WTC11 (cell line): ENCODE results near the gene SNX6. TPM values are rescaled to one million over a fixed set of nuclear protein-coding genes. Genes with fewer than 3 reads are reported as not detected.

Experiments used
- ATAC-seq: fragments of 200-7000 bp; cut with Tn5 transposase; 2 replicates; pipeline ENCODE4 v1.10.0; 2021; ENCODE audit warnings: mild to moderate bottlenecking, moderate library complexity
- CTCF ChIA-PET: fragments of 300-600 bp; sonication (Branson Sonifier 250); formaldehyde crosslinking; loops from one replicate; lab custom pipeline; 2021; ENCODE audit warnings: antibody characterized with exemption; lab: Charles Lee
- POLR2A ChIA-PET: fragments of 350-600 bp; sonication (Branson Sonifier 250); formaldehyde crosslinking; loops from one replicate; lab custom pipeline; 2021; ENCODE audit warnings: antibody characterized with exemption; lab: Charles Lee
- DNase-seq: peaks from one replicate; pipeline ENCODE4 v3.0.0; 2021; ENCODE audit warnings: low spot score
- H3K27ac Mint-ChIP-seq: 2 replicates; pipeline ENCODE4 v1.8.0; 2021; ENCODE audit warnings: mixed read lengths
- H3K27me3 Mint-ChIP-seq: 2 replicates; pipeline ENCODE4 v1.8.0; 2021; ENCODE audit warnings: low read depth, mild to moderate bottlenecking, moderate library complexity, mixed read lengths
- H3K36me3 Mint-ChIP-seq: 2 replicates; pipeline ENCODE4 v1.8.0; 2021; ENCODE audit warnings: mixed read lengths
- H3K4me1 Mint-ChIP-seq: 2 replicates; pipeline ENCODE4 v1.8.0; 2022; ENCODE audit warnings: mixed read lengths
- H3K4me3 Mint-ChIP-seq: 2 replicates; pipeline ENCODE4 v1.8.0; 2021; ENCODE audit warnings: mild to moderate bottlenecking, moderate library complexity, mixed read lengths
- H3K9me3 Mint-ChIP-seq: 2 replicates; pipeline ENCODE4 v1.8.0; 2021; ENCODE audit warnings: mixed read lengths
- CREM ChIP-seq: sonication (generic); formaldehyde crosslinking; IDR thresholded peaks from 2 replicates; pipeline ENCODE4 v1.8.1; 2022; ENCODE audit warnings: mild to moderate bottlenecking, missing genetic modification reagents, moderate library complexity
- IRF2 ChIP-seq: sonication (generic); formaldehyde crosslinking; IDR thresholded peaks from 2 replicates; pipeline ENCODE4 v1.8.0; 2022; ENCODE audit warnings: low read depth, missing genetic modification reagents, borderline replicate concordance
- NFE2L1 ChIP-seq: sonication (generic); formaldehyde crosslinking; IDR thresholded peaks from 2 replicates; pipeline ENCODE4 v1.8.1; 2023; ENCODE audit warnings: missing genetic modification reagents
- NR1H2 ChIP-seq: sonication (generic); formaldehyde crosslinking; IDR thresholded peaks from 2 replicates; pipeline ENCODE4 v1.9.0; 2021; ENCODE audit warnings: mild to moderate bottlenecking, moderate library complexity, missing genetic modification reagents
- ZNF219 ChIP-seq: sonication (generic); formaldehyde crosslinking; IDR thresholded peaks from 2 replicates; pipeline ENCODE4 v1.8.0; 2023; ENCODE audit warnings: missing genetic modification reagents, mild to moderate bottlenecking, borderline replicate concordance
- ZNF232 ChIP-seq: sonication (generic); formaldehyde crosslinking; IDR thresholded peaks from 2 replicates; pipeline ENCODE4 v1.8.0; 2022; ENCODE audit warnings: mild to moderate bottlenecking, missing genetic modification reagents
- total RNA-seq: library from RNA; stranded (reverse); gene quantifications from 3 replicates; pipeline ENCODE4 v1.2.3, GENCODE V29; 2021
- TF ChIP-seq, protein P1 (sequence below): sonication (generic); formaldehyde crosslinking; conservative IDR thresholded peaks from 2 replicates; pipeline ENCODE4 v1.8.1; 2023; ENCODE audit warnings: mild to moderate bottlenecking, low read depth, missing genetic modification reagents, moderate library complexity
- TF ChIP-seq, protein P2 (sequence below): sonication (generic); formaldehyde crosslinking; IDR thresholded peaks from 2 replicates; pipeline ENCODE4 v1.8.1; 2023; ENCODE audit warnings: mild to moderate bottlenecking, missing genetic modification reagents, borderline replicate concordance
- TF ChIP-seq, protein P3 (sequence below): sonication (generic); formaldehyde crosslinking; IDR thresholded peaks from 2 replicates; pipeline ENCODE4 v1.8.1; 2023; ENCODE audit warnings: mild to moderate bottlenecking, missing genetic modification reagents
- TF ChIP-seq, protein P4 (sequence below): sonication (generic); formaldehyde crosslinking; IDR thresholded peaks from 2 replicates; pipeline ENCODE4 v1.8.1; 2022; ENCODE audit warnings: missing genetic modification reagents, borderline replicate concordance
- TF ChIP-seq, protein P5 (sequence below): sonication (generic); formaldehyde crosslinking; conservative IDR thresholded peaks from 2 replicates; pipeline ENCODE4 v1.8.1; 2022; ENCODE audit warnings: mild to moderate bottlenecking, missing genetic modification reagents
- TF ChIP-seq, protein P6 (sequence below): fragments of 250-450 bp; sonication (Bioruptor Pico); IDR thresholded peaks from 2 replicates; pipeline ENCODE4 v2.1.2; 2022; ENCODE audit warnings: mild to moderate bottlenecking, moderate library complexity
- TF ChIP-seq, protein P7 (sequence below): sonication (generic); formaldehyde crosslinking; IDR thresholded peaks from 2 replicates; pipeline ENCODE4 v1.8.0; 2023; ENCODE audit warnings: missing genetic modification reagents, mild to moderate bottlenecking, borderline replicate concordance
- TF ChIP-seq, protein P8 (sequence below): fragments of 250-450 bp; sonication (Bioruptor Pico); IDR thresholded peaks from 2 replicates; pipeline ENCODE4 v1.9.0; 2021; ENCODE audit warnings: mild to moderate bottlenecking, borderline replicate concordance

Gene SNX6
- total RNA-seq, 1 experiment from 2014 or later: 51.3 TPM

DNA sequence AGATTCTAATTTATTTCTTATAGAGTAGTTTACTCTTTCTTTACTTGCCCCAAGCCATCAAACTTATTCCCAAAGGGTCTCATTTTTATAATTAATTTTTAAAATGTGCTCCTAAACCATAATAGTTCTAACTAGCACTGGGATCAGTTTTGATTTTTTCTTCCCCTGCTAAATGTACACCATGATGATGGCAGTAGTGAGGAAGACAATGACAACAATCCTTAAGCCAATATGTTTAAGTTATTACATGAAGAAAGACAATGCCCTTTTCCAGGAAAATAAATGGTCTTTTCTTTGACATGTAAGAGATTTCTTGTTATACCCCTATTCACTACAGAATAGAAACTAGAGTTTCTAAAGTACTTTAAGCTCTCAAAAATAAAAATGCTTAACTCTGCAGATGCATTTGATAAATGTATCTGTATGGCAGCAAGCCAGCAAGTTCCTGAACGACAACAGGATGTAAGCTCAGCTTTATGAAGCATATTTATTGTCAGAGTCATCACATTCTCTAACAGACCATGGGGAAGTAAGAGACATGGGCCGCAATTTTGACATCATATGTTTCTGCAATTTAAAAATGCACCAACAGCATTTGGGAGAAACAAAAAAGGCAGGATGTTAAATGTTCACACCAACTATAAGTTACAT lies 36.0 kb upstream of the SNX6 start:
- Mint-ChIP-seq H3K9me3 (peaks cover 4% of the 10 kb centered on the region), H3K27me3 (no peaks in the 10 kb centered on the region), H3K4me1 (no peaks in the 10 kb centered on the region), H3K27ac (no peak overlapping the region), H3K4me3 (no peak overlapping the region), H3K36me3 (no peaks in the 10 kb centered on the region)
- ATAC-seq: no peak
- CTCF ChIA-PET: interaction anchor here (0.6 kb wide), 1 partner anchor 239 kb away, joined by 6 read pairs; no protein-coding TSS in a partner anchor
- no peak for DNase-seq
- POLR2A ChIA-PET: no interaction called here
- TF ChIP-seq, protein P1, sequence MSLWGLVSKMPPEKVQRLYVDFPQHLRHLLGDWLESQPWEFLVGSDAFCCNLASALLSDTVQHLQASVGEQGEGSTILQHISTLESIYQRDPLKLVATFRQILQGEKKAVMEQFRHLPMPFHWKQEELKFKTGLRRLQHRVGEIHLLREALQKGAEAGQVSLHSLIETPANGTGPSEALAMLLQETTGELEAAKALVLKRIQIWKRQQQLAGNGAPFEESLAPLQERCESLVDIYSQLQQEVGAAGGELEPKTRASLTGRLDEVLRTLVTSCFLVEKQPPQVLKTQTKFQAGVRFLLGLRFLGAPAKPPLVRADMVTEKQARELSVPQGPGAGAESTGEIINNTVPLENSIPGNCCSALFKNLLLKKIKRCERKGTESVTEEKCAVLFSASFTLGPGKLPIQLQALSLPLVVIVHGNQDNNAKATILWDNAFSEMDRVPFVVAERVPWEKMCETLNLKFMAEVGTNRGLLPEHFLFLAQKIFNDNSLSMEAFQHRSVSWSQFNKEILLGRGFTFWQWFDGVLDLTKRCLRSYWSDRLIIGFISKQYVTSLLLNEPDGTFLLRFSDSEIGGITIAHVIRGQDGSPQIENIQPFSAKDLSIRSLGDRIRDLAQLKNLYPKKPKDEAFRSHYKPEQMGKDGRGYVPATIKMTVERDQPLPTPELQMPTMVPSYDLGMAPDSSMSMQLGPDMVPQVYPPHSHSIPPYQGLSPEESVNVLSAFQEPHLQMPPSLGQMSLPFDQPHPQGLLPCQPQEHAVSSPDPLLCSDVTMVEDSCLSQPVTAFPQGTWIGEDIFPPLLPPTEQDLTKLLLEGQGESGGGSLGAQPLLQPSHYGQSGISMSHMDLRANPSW (CRISPR knock-in tag): no peak
- TF ChIP-seq CREM (CRISPR knock-in tag) (no peak), ZNF219 (CRISPR knock-in tag) (no peak), IRF2 (no peak), ZNF232 (no peak), NFE2L1 (no peak), NR1H2 (CRISPR knock-in tag) (no peak)
- TF ChIP-seq, protein P2, sequence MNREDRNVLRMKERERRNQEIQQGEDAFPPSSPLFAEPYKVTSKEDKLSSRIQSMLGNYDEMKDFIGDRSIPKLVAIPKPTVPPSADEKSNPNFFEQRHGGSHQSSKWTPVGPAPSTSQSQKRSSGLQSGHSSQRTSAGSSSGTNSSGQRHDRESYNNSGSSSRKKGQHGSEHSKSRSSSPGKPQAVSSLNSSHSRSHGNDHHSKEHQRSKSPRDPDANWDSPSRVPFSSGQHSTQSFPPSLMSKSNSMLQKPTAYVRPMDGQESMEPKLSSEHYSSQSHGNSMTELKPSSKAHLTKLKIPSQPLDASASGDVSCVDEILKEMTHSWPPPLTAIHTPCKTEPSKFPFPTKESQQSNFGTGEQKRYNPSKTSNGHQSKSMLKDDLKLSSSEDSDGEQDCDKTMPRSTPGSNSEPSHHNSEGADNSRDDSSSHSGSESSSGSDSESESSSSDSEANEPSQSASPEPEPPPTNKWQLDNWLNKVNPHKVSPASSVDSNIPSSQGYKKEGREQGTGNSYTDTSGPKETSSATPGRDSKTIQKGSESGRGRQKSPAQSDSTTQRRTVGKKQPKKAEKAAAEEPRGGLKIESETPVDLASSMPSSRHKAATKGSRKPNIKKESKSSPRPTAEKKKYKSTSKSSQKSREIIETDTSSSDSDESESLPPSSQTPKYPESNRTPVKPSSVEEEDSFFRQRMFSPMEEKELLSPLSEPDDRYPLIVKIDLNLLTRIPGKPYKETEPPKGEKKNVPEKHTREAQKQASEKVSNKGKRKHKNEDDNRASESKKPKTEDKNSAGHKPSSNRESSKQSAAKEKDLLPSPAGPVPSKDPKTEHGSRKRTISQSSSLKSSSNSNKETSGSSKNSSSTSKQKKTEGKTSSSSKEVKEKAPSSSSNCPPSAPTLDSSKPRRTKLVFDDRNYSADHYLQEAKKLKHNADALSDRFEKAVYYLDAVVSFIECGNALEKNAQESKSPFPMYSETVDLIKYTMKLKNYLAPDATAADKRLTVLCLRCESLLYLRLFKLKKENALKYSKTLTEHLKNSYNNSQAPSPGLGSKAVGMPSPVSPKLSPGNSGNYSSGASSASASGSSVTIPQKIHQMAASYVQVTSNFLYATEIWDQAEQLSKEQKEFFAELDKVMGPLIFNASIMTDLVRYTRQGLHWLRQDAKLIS (CRISPR knock-in tag): no peak
- TF ChIP-seq, protein P3, sequence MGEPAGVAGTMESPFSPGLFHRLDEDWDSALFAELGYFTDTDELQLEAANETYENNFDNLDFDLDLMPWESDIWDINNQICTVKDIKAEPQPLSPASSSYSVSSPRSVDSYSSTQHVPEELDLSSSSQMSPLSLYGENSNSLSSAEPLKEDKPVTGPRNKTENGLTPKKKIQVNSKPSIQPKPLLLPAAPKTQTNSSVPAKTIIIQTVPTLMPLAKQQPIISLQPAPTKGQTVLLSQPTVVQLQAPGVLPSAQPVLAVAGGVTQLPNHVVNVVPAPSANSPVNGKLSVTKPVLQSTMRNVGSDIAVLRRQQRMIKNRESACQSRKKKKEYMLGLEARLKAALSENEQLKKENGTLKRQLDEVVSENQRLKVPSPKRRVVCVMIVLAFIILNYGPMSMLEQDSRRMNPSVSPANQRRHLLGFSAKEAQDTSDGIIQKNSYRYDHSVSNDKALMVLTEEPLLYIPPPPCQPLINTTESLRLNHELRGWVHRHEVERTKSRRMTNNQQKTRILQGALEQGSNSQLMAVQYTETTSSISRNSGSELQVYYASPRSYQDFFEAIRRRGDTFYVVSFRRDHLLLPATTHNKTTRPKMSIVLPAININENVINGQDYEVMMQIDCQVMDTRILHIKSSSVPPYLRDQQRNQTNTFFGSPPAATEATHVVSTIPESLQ (CRISPR knock-in tag): no peak
- TF ChIP-seq, protein P4, sequence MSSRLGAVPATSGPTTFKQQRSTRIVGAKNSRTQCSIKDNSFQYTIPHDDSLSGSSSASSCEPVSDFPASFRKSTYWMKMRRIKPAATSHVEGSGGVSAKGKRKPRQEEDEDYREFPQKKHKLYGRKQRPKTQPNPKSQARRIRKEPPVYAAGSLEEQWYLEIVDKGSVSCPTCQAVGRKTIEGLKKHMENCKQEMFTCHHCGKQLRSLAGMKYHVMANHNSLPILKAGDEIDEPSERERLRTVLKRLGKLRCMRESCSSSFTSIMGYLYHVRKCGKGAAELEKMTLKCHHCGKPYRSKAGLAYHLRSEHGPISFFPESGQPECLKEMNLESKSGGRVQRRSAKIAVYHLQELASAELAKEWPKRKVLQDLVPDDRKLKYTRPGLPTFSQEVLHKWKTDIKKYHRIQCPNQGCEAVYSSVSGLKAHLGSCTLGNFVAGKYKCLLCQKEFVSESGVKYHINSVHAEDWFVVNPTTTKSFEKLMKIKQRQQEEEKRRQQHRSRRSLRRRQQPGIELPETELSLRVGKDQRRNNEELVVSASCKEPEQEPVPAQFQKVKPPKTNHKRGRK (CRISPR knock-in tag): no peak
- TF ChIP-seq, protein P5, sequence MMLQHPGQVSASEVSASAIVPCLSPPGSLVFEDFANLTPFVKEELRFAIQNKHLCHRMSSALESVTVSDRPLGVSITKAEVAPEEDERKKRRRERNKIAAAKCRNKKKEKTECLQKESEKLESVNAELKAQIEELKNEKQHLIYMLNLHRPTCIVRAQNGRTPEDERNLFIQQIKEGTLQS (CRISPR knock-in tag): no peak
- TF ChIP-seq, protein P6, sequence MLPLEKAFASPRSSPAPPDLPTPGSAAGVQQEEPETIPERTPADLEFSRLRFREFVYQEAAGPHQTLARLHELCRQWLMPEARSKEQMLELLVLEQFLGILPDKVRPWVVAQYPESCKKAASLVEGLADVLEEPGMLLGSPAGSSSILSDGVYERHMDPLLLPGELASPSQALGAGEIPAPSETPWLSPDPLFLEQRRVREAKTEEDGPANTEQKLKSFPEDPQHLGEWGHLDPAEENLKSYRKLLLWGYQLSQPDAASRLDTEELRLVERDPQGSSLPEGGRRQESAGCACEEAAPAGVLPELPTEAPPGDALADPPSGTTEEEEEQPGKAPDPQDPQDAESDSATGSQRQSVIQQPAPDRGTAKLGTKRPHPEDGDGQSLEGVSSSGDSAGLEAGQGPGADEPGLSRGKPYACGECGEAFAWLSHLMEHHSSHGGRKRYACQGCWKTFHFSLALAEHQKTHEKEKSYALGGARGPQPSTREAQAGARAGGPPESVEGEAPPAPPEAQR (CRISPR knock-in tag): no peak
- TF ChIP-seq, protein P7, sequence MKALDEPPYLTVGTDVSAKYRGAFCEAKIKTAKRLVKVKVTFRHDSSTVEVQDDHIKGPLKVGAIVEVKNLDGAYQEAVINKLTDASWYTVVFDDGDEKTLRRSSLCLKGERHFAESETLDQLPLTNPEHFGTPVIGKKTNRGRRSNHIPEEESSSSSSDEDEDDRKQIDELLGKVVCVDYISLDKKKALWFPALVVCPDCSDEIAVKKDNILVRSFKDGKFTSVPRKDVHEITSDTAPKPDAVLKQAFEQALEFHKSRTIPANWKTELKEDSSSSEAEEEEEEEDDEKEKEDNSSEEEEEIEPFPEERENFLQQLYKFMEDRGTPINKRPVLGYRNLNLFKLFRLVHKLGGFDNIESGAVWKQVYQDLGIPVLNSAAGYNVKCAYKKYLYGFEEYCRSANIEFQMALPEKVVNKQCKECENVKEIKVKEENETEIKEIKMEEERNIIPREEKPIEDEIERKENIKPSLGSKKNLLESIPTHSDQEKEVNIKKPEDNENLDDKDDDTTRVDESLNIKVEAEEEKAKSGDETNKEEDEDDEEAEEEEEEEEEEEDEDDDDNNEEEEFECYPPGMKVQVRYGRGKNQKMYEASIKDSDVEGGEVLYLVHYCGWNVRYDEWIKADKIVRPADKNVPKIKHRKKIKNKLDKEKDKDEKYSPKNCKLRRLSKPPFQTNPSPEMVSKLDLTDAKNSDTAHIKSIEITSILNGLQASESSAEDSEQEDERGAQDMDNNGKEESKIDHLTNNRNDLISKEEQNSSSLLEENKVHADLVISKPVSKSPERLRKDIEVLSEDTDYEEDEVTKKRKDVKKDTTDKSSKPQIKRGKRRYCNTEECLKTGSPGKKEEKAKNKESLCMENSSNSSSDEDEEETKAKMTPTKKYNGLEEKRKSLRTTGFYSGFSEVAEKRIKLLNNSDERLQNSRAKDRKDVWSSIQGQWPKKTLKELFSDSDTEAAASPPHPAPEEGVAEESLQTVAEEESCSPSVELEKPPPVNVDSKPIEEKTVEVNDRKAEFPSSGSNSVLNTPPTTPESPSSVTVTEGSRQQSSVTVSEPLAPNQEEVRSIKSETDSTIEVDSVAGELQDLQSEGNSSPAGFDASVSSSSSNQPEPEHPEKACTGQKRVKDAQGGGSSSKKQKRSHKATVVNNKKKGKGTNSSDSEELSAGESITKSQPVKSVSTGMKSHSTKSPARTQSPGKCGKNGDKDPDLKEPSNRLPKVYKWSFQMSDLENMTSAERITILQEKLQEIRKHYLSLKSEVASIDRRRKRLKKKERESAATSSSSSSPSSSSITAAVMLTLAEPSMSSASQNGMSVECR (CRISPR knock-in tag): no peak
- TF ChIP-seq, protein P8, sequence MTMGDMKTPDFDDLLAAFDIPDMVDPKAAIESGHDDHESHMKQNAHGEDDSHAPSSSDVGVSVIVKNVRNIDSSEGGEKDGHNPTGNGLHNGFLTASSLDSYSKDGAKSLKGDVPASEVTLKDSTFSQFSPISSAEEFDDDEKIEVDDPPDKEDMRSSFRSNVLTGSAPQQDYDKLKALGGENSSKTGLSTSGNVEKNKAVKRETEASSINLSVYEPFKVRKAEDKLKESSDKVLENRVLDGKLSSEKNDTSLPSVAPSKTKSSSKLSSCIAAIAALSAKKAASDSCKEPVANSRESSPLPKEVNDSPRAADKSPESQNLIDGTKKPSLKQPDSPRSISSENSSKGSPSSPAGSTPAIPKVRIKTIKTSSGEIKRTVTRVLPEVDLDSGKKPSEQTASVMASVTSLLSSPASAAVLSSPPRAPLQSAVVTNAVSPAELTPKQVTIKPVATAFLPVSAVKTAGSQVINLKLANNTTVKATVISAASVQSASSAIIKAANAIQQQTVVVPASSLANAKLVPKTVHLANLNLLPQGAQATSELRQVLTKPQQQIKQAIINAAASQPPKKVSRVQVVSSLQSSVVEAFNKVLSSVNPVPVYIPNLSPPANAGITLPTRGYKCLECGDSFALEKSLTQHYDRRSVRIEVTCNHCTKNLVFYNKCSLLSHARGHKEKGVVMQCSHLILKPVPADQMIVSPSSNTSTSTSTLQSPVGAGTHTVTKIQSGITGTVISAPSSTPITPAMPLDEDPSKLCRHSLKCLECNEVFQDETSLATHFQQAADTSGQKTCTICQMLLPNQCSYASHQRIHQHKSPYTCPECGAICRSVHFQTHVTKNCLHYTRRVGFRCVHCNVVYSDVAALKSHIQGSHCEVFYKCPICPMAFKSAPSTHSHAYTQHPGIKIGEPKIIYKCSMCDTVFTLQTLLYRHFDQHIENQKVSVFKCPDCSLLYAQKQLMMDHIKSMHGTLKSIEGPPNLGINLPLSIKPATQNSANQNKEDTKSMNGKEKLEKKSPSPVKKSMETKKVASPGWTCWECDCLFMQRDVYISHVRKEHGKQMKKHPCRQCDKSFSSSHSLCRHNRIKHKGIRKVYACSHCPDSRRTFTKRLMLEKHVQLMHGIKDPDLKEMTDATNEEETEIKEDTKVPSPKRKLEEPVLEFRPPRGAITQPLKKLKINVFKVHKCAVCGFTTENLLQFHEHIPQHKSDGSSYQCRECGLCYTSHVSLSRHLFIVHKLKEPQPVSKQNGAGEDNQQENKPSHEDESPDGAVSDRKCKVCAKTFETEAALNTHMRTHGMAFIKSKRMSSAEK (CRISPR knock-in tag): no peak
